GM21786 (cell line): ENCODE results near the gene RBPMS2.
"Not testable (repeated sequence)": the region's sequence is repeated elsewhere in the genome, so short reads cannot be mapped to it uniquely, and the experiment has no call there.

Source experiments
- ATAC-seq: cut with Tn5 transposase; IDR thresholded peaks from one replicate; pipeline ENCODE4 v1.9.1; 2021; ENCODE audit not compliant: unreplicated experiment

Gene RBPMS2

GRCh38 chr15:64775551-64776401 is at the start of gene RBPMS2:
RBPMS2 (minus strand) TSS chr15:64775589; CDS start chr15:64775319, 270 bp downstream.
- ATAC-seq = no peak

- no peak for ATAC-seq
These were observed 49.6 kb upstream of the RBPMS2 start for GRCh38 chr15:64824929-64825430.

GRCh38 chr15:64816452-64816851 is 41.1 kb upstream of the RBPMS2 start:
- no peak for ATAC-seq

- ATAC-seq = not testable (repeated sequence)
These were observed 39.6 kb upstream of the RBPMS2 start for GRCh38 chr15:64814965-64815364.

- not testable (repeated sequence) for ATAC-seq
These were observed 38.9 kb upstream of the RBPMS2 start for GRCh38 chr15:64814283-64814682.

GRCh38 chr15:64813075-64813474 is 37.7 kb upstream of the RBPMS2 start:
- ATAC-seq = no peak

GRCh38 chr15:64810497-64811326 is 35.3 kb upstream of the RBPMS2 start:
- ATAC-seq = no peak

- no peak for ATAC-seq
These were observed 34.5 kb upstream of the RBPMS2 start for GRCh38 chr15:64809649-64810496.

GRCh38 chr15:64808785-64809453 is 33.5 kb upstream of the RBPMS2 start:
- ATAC-seq = no peak

GRCh38 chr15:64807751-64808222 is 32.4 kb upstream of the RBPMS2 start:
- ATAC-seq = no peak

- ATAC-seq = no peak
These were observed 31.8 kb upstream of the RBPMS2 start for GRCh38 chr15:64807051-64807749.

- ATAC-seq = no peak
These were observed 31.1 kb upstream of the RBPMS2 start for GRCh38 chr15:64806509-64806908.

- no peak for ATAC-seq
These were observed 29.2 kb upstream of the RBPMS2 start for GRCh38 chr15:64804619-64805018.

GRCh38 chr15:64803526-64803925 is 28.1 kb upstream of the RBPMS2 start:
- no peak for ATAC-seq

GRCh38 chr15:64800476-64800875 is 25.1 kb upstream of the RBPMS2 start:
- no peak for ATAC-seq

- ATAC-seq = not testable (repeated sequence)
These were observed 23.5 kb upstream of the RBPMS2 start for GRCh38 chr15:64798905-64799304.

GRCh38 chr15:64795921-64796320 is 20.5 kb upstream of the RBPMS2 start:
- ATAC-seq = not testable (repeated sequence)

GRCh38 chr15:64795299-64795698 is 19.9 kb upstream of the RBPMS2 start:
- not testable (repeated sequence) for ATAC-seq

- no peak for ATAC-seq
These were observed 16.9 kb upstream of the RBPMS2 start for GRCh38 chr15:64792282-64792681.
